Measurements from ENCODE around the gene MEIS1. TPM values are rescaled to one million over a fixed set of nuclear protein-coding genes. Genes with fewer than 3 reads are reported as not detected.

Gene MEIS1
- total RNA-seq, 2 donors from 2014 or later = 82.1 to 84.6 TPM

DNA sequence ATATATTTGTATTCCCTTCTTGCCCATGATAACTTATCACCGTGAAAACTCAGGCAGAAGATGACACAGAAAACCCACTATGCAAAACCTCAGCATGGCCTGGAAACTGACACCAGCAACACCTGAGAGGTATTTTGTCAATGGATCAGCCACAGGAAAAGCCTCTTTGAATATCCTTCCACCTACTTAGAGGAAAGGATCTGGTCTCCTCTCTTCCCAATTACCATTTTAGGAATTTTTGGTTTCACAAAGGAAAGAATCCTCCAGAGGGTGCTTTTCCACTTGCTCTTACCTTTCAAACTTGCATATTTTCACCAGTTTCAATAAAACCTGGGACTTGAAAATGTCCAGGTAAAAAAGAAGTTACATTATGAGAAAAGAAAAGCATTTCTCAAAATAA lies 20.0 kb upstream of the MEIS1 start:
- Histone ChIP-seq H3K27ac (no peak overlapping the region), H3K27me3 (no peaks in the 10 kb centered on the region), H3K9me3 (no peaks in the 10 kb centered on the region), H3K4me1 (peaks cover 16% of the 10 kb centered on the region), H3K4me3 (no peak overlapping the region), H3K36me3 (replicated peaks in 1 of 2; ENCODE audit: insufficient read depth in 1 of 2, low read depth in 2 of 2) (no peaks in the 10 kb centered on the region)
- WGBS, 2 donors = 61 to 79% methylated on average over 1 of the region's 1 CpG
- DNase-seq (no peak), ATAC-seq (no peak)
- intact Hi-C loops (cut with DNase I) = no loop called here
- TF ChIP-seq, protein P1, sequence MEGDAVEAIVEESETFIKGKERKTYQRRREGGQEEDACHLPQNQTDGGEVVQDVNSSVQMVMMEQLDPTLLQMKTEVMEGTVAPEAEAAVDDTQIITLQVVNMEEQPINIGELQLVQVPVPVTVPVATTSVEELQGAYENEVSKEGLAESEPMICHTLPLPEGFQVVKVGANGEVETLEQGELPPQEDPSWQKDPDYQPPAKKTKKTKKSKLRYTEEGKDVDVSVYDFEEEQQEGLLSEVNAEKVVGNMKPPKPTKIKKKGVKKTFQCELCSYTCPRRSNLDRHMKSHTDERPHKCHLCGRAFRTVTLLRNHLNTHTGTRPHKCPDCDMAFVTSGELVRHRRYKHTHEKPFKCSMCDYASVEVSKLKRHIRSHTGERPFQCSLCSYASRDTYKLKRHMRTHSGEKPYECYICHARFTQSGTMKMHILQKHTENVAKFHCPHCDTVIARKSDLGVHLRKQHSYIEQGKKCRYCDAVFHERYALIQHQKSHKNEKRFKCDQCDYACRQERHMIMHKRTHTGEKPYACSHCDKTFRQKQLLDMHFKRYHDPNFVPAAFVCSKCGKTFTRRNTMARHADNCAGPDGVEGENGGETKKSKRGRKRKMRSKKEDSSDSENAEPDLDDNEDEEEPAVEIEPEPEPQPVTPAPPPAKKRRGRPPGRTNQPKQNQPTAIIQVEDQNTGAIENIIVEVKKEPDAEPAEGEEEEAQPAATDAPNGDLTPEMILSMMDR (IDR thresholded peaks at IDR 0.05) = no peak
- TF ChIP-seq POLR2A (IDR thresholded peaks at IDR 0.05) = no peak

DNA sequence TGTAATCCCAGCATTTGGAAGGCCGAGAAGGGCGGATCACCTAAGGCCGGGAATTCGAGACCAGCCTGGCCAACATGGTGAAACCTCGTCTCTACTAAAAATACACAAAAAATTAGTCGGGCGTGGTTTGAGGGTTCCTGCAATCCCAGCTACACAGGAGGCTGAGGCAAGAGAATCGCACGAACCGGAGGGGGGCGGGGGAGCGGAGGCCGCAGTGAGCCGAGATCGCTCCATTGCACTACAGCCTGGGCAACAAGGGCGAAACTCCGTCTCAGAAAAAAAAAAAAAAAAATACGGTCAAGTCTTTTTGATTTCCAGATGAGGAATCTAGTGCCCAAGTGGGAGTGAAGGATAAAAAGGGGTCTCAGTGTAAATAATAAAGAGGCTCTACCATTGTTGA lies 16.5 kb upstream of the MEIS1 start:
- ATAC-seq (no peak), DNase-seq (no peak)
- TF ChIP-seq POLR2A (IDR thresholded peaks at IDR 0.05) = no peak
- TF ChIP-seq, protein P1 (IDR thresholded peaks at IDR 0.05) = no peak
- no peaks in the 10 kb centered on the region for H3K36me3 ChIP-seq (replicated peaks in 1 of 2; ENCODE audit: insufficient read depth in 1 of 2, low read depth in 2 of 2)
- intact Hi-C loops (cut with DNase I) = no loop called here
- whole genome bisulfite sequencing, 2 donors = 92 to 93% methylated on average over 18 of the region's 18 CpGs
- no peak overlapping the region for H3K27ac ChIP-seq
- no peak overlapping the region for H3K4me3 ChIP-seq
- no peaks in the 10 kb centered on the region for H3K9me3 ChIP-seq
- H3K4me1 ChIP-seq = peaks cover 8% of the 10 kb centered on the region
- H3K27me3 ChIP-seq = no peaks in the 10 kb centered on the region

DNA sequence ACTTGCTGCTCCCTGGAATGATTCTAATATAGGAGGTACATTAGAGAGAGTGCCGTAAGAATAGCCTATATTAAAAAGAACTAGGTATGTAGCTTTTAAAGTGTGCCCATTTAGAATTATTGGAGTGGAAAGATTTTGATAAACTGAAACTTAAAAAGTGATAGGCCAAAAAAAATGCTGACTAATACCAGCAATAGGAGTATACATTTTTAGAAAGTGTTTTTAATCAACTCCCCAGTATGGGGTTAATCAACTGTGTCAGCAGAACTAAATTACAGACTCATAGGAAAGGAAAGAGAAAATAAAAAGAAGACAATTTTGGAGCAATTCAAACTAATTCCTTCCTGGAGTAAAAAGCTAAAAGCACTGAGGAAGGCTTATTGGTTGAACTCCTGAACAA lies 13.3 kb upstream of the MEIS1 start:
- no peaks in the 10 kb centered on the region for H3K36me3 ChIP-seq (replicated peaks in 1 of 2; ENCODE audit: insufficient read depth in 1 of 2, low read depth in 2 of 2)
- ATAC-seq = no peak
- no peak for DNase-seq
- 86 to 97% methylated on average over 1 of the region's 1 CpG for WGBS, 2 donors
- H3K27me3 ChIP-seq = no peaks in the 10 kb centered on the region
- H3K4me1 ChIP-seq = peaks cover 9% of the 10 kb centered on the region
- intact Hi-C loops (cut with DNase I) = no loop called here
- H3K4me3 ChIP-seq = no peak overlapping the region
- no peaks in the 10 kb centered on the region for H3K9me3 ChIP-seq
- no peak overlapping the region for H3K27ac ChIP-seq
- TF ChIP-seq, protein P1 (IDR thresholded peaks at IDR 0.05) = no peak
- no peak for TF ChIP-seq POLR2A (IDR thresholded peaks at IDR 0.05)

DNA sequence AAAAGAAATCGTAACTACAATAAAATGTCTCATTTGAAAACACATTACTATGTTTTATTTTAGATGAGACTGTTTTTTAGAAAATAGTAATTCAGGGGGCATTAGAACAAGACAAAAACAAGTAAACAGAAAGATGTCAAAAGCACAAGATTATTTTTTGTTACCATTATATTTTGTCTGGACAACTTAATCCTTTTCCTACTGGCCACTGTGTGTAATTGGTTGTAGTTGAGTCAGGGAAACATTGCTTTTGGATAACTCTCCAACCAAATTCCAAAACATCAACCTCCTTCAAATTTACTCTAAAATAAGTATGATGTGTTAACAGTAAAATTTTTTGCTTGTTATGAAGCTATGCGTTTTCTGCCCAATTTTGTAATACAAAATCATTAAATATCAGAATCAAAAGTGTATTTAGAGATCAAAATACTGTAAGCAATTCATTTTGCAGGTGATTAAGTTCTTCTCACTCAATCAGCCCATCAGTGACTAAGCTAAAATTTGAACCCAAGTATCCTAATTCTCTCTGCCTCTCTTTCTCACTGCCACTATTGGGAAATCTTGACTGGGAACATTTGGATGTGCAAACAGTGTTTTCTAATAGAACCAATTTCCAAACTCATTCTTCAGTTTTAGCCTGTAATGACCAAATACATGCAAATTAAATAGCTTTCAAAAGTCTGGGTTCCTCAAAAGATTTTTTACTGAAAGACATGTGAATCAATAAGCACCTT lies 11.4 kb upstream of the MEIS1 start:
- DNase-seq (no peak), ATAC-seq (no peak)
- intact Hi-C loops (cut with DNase I) = no loop called here
- H3K4me1 ChIP-seq = peaks cover 11% of the 10 kb centered on the region
- TF ChIP-seq POLR2A (IDR thresholded peaks at IDR 0.05) = no peak
- TF ChIP-seq, protein P1 (IDR thresholded peaks at IDR 0.05) = no peak
- 90 to 93% methylated on average over 2 of the region's 2 CpGs for WGBS, 2 donors
- no peak overlapping the region for H3K27ac ChIP-seq
- no peaks in the 10 kb centered on the region for H3K27me3 ChIP-seq
- H3K4me3 ChIP-seq = no peak overlapping the region
- no peaks in the 10 kb centered on the region for H3K9me3 ChIP-seq
- H3K36me3 ChIP-seq (replicated peaks in 1 of 2; ENCODE audit: insufficient read depth in 1 of 2, low read depth in 2 of 2) = no peaks in the 10 kb centered on the region
